Activated gamma-delta T cell (primary cell): ENCODE results near the gene SLC38A1.
"Not testable (repeated sequence)": the region's sequence is repeated elsewhere in the genome, so short reads cannot be mapped to it uniquely, and the experiment has no call there.

Experiments used
- DNase-seq: peaks from one replicate; lab custom pipeline; 2025; lab: John Stamatoyannopoulos, UW

SLC38A1 gene

DNA sequence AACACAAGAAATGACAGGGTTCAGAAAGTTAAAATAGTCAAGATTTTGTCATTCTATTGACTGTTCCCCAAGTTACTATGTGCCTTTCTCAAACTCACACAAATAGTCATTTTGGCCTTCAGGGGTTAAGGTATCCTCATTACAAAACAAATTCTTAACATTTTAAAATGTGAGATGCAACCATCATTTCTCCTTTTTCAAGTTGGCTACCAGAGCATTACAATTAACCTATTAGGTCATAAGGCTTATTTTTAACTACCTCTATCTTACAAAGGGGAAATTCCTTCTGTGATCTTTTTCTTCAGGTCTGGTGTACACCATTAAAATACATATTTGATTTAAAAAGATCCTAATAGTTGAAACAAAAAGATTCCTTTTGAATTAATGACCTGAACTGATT, 61.2 kb downstream of the SLC38A1 start:
- DNase-seq, result no peak

DNA sequence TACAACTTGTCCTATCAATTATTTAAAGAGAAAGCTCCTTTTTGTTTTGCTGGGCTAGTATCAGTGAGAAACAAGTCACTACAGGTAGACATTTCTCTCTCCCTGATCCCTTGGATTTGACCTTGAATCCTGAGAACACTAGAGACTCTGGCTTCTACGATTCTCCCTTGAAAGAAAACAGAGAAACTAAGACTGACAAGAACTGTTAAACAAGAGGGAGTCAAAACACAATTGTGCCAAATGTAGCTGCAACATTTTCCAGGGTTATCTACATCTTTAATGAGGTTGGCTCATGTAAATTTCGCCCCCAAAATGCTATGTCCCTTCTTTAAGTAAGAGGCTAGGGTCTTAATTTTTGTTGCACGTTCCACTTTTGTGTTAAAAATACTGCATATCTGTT, 62.4 kb downstream of the SLC38A1 start:
- DNase-seq, result no peak

- DNase-seq, result no peak
These were observed 63.5 kb downstream of the SLC38A1 start for GRCh38 chr12:46205294-46205693.

DNA sequence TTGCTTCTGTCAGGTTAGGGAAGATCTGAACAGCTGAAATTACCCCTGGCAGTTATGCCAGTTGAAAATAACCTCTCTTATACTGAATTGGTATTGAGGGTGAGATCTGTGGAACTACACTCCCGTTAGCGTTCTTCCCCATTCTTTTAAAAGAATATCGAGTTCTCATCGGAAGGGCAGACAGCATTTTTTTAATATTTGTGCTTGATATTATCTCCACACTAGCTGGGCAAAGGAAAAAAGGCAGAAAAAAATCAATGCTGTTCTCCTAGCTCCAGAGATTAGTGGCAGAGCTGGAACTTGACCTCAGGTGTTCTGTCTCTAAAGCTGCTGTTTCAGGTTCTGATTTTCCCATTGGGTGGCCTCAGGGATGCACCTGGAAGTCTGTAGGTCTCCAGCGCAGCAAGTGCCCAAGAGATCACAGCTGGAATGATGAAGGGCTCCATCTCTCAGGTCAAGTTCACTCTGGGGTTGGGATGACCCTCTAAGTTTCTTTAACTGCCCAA, 67.5 kb downstream of the SLC38A1 start:
- no peak for DNase-seq

GRCh38 chr12:46200551-46200950, 68.3 kb downstream of the SLC38A1 start:
- DNase-seq, result no peak

DNA sequence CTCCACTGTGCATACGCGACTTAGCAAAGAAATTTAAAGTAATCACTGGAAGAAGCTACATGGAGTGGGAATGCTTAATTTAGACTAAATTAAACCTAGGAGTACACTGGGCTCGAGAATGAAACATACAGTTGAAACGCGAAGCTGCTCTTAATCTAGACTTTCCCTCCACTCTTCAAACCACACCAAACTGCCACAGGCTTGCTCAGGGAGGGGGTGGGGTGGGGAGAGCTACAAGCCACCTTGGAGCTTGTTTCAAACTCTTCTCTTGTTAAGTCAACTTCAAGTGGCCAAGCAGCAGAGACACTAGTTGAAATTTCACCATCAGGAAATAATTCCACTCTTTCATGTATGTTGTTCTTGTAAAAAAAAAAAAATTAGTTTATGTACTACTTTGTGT, 69.9 kb downstream of the SLC38A1 start:
- no peak for DNase-seq

DNA sequence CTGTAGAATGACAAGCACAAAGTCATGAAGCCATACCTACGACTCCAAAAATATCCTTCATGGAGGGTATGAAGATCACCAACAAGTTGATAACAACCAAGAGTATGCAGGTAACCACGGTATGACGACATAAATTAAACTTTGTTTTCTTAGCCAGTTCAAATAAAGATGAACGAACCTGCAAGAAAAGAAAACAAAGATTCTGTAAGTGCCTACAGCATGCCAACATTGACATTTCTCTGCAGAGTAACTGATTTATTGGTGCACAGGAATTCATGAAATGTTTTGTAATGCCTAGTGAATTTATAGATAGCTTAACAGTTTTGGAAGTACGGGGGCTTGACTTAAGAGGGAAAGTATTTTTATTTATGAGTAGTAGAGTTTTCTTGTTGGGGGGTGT, 71.0 kb downstream of the SLC38A1 start:
- DNase-seq, result no peak

GRCh38 chr12:46190533-46190932, 78.3 kb downstream of the SLC38A1 start:
- not testable (repeated sequence) for DNase-seq

DNA sequence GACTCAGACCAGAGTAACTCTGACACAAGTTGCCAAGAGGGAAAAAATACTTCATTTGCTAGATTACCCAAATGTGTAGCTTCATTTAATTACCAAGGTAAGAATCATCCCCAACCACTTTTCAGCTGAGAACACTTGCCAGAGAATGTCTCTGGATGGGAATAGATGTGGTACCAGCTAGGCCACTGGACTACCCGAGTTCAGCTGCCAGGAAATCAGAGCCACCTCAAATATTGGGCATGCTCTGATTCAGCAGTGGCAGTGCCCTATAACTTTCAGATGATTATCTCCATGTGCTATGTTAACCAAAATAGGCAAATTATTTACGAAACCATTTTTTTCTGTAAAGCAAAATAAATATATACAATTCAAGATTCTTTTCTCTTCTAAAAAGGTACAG, 80.7 kb downstream of the SLC38A1 start:
- no peak for DNase-seq

DNA sequence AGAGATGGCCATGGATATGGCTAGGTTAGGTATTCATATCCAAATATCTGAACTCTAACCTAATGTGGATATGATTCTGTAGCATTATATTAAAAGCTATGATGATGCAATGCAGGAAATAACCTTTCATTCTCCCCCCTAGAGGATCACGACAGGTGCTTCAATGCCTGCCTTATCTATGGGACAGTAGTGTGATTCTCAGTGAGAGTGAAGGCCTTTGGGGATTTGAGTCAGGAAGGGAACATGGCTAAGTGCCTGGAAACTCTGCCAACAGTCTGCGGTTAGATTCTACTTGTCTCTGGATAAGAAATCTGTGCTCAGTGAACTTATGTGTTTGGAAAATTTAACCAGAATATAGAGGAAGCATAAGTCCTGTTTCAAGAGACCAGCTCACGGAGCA, 81.8 kb downstream of the SLC38A1 start:
- DNase-seq, result no peak

- DNase-seq, result no peak
These were observed 82.8 kb downstream of the SLC38A1 start for GRCh38 chr12:46186088-46186487.

GRCh38 chr12:46185686-46186085, 83.2 kb downstream of the SLC38A1 start:
- no peak for DNase-seq

DNA sequence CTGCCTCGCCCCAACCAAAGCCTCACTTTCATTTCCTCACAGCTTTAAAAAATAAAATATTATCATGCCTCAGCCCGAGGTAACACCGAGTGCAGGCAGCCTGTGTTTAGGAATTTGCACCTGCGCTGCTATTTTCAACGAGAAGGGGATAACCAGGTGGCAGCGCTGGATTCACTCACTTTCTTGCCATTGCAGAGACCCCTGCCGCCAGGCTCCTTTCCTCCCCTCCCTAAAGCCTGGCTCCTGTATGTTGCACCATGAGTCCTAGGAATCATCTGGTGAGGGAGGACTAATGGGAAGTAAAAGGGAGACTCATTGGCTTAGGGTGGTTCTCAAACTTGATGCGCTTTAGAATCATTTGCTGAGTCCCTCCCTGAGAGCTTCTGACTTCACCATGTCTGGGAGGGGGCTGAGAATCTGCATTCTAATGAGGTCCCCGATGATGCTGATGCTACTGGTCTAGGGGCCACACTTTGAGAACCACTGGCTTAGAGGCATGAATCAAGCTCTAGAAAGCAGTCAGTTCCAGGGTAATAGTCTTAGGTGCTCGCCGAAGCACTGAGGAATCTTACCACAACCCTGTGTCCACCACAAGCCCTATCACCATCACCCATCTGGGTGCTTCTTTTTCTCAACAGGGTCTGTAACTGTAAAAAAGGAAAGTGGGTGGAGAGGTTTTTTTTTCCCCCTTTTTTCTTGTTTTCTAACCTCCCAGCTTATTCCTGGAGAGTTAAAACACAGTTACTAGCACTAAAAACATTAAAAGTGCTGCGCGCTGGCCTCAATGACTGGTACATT, 83.8 kb downstream of the SLC38A1 start:
- DNase-seq, result no peak

- no peak for DNase-seq
These were observed 85.7 kb downstream of the SLC38A1 start for GRCh38 chr12:46183112-46183511.

GRCh38 chr12:46181465-46181864, 87.4 kb downstream of the SLC38A1 start:
- no peak for DNase-seq

- no peak for DNase-seq
These were observed 89.0 kb downstream of the SLC38A1 start for GRCh38 chr12:46179693-46180452.

GRCh38 chr12:46177837-46178608, 90.8 kb downstream of the SLC38A1 start:
- DNase-seq, result no peak

DNA sequence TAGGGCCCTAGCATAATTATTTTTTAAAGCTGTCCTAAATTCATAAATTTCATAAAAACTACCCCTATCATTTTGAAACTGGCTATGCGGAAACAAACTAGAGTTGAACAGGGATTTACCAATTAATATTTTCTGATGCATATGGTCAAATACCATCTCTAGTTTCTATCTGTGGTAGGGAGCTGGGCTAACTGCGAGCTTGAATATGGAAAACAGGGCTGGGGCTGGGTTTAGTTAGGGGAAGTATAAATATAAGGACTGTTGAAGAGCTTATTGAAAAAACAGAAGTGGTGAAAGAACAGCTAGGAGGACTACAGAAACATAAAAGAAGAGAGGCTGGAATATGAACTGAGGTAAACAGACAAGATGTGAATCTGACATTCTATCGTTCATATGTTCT, 91.8 kb downstream of the SLC38A1 start:
- no peak for DNase-seq

- DNase-seq, result no peak
These were observed 93.9 kb downstream of the SLC38A1 start for GRCh38 chr12:46174919-46175318.

- no peak for DNase-seq
These were observed 94.7 kb downstream of the SLC38A1 start for GRCh38 chr12:46174061-46174662.

DNA sequence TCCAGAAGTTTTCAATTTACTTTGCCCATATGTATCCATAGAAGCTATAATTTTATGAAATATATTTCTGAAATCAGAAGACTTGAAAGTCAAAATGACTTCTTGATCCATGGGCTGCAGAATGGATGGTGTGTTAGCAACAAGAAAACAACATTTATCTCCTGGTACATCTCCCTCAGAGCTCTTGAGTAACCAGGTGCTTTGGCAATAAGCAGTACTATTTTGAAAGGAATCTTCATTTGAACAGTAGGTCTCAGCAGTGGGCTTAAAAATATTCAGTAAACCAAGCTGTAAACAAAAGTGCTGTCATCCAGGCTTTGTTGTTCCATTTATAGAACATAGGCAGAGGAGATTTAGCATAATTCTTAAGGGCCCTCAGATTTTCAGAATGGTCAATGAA, 100.4 kb downstream of the SLC38A1 start:
- no peak for DNase-seq

DNA sequence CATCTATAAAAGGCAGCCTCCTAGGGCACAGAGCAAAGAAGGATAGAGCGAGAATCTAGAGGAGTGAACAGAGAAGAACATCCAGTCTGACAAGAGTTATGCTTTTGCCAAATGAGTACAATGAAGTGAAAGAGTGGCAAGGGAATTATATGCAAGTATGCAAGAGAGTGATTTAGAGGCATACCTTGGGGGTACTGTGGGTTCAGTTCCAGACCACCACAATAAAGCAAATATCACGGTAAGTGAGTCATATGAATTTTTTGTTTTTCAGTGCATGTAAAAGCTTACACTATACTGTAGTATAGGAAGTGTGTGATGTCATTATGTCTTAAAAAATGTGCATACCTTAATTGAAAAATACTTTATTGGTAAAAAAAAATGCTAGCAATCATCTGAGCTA, 101.4 kb downstream of the SLC38A1 start:
- no peak for DNase-seq
